GM12875 (cell line): ENCODE measurements around the gene HOXC13.

Source experiments
- H3K4me3 ChIP-seq: one replicate; pipeline ENCODE4 v1.5.1; 2011; ENCODE audit warnings: low read depth, low read length, control low read depth
- TF ChIP-seq, protein P1 (sequence below): IDR thresholded peaks from 2 replicates; pipeline ENCODE4 v1.5.1; 2011; ENCODE audit warnings: low read depth, mild to moderate bottlenecking, control low read depth, inconsistent platforms, low read length, moderate library complexity, borderline replicate concordance; ENCODE audit not compliant: insufficient read depth

The HOXC13 gene

DNA sequence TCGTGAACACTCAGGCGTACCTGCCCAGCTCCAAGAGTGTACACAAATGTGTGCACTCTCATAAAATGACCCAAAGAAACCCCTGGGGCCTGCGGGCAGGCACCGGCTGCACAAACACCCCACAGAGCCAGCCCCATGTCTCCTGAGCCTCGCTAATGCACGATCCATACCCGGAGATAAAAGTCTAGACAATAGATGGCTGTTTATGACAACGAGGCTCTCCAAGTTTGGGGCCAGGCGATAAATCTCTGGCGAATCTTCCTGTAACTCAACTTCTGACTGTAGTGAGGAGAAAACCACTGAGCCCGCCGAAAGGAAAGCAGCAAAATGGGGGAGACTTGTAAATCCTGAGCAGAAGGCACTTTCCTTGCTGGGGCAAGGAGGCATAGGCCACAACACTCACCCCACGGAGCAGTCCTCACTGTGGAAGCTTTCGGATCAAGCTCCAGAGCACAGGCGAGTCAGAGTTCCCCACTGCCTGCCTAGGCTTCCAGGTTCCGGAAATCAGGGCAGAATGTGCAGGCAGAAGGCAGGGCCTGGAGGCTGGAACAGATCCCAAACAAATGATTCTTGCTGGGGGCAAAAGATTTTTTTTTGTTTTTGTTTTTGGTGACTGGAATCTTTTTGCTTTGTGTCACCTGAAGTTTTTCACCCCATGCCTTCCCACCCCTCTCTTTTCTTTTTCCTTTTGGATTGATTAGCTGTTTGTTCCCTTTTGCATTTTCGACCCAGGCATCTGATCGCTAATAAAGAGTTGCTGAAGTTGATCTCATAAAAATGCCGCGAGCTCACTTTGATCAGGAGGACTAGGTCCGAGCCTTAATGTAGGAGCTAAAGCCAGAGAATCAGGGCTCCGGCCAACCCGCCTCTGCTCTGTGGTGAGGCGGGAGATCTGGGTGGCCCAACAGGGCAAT lies 29.8 kb downstream of the HOXC13 start:
- TF ChIP-seq, protein P1, sequence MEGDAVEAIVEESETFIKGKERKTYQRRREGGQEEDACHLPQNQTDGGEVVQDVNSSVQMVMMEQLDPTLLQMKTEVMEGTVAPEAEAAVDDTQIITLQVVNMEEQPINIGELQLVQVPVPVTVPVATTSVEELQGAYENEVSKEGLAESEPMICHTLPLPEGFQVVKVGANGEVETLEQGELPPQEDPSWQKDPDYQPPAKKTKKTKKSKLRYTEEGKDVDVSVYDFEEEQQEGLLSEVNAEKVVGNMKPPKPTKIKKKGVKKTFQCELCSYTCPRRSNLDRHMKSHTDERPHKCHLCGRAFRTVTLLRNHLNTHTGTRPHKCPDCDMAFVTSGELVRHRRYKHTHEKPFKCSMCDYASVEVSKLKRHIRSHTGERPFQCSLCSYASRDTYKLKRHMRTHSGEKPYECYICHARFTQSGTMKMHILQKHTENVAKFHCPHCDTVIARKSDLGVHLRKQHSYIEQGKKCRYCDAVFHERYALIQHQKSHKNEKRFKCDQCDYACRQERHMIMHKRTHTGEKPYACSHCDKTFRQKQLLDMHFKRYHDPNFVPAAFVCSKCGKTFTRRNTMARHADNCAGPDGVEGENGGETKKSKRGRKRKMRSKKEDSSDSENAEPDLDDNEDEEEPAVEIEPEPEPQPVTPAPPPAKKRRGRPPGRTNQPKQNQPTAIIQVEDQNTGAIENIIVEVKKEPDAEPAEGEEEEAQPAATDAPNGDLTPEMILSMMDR = no peak
- no peak overlapping the region for H3K4me3 ChIP-seq

- TF ChIP-seq, protein P1 = no peak
- H3K4me3 ChIP-seq = no peak overlapping the region
These were observed 31.1 kb downstream of the HOXC13 start for GRCh38 chr12:53969588-53970259.

DNA sequence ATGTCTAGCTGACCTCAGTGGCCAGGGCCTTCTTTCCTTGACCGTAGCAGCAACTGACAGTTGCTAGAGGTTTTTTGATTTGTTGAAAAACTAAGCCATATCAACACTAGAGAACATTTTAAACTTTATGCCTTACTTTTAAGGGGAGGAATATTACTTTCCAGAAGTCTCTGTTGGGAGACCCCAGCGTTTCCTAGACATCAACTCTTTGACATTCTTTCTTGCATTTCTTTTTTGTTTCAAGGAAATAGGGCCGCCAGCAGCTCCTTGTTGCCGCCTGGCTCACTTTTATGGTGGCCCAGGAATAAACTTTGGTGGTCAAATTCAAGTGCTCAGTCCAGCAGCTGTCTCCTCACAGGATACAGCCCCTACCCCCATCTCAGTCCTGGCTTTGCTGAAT lies 31.8 kb downstream of the HOXC13 start:
- no peak overlapping the region for H3K4me3 ChIP-seq
- TF ChIP-seq, protein P1 = no peak

GRCh38 chr12:53971129-53971528 lies 32.5 kb downstream of the HOXC13 start:
- H3K4me3 ChIP-seq = no peak overlapping the region

DNA sequence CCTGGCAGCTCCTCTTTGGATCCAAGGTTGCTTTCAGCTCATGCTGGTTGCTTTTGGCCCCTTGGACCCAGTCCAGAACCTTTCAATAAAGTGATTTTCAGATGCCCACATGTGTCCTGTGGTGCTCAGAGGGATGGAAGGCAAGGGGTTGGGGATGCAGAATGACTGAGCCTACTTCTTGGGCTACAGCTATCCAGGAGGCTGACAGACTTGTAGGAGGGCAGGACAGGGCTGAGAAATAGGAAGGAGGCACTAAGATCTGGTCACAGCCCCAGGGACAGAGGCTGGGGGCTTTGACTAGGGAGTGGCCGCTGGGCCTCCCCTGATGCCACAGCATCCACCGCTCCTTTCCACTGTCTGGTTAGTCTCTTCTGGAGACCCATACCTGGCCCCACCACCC lies 33.1 kb downstream of the HOXC13 start:
- TF ChIP-seq, protein P1 = no peak
- no peak overlapping the region for H3K4me3 ChIP-seq

More at GRCh38 chr12:53971129-53971528, 32.5 kb downstream of the HOXC13 start:
- TF ChIP-seq, protein P1 = no peak

DNA sequence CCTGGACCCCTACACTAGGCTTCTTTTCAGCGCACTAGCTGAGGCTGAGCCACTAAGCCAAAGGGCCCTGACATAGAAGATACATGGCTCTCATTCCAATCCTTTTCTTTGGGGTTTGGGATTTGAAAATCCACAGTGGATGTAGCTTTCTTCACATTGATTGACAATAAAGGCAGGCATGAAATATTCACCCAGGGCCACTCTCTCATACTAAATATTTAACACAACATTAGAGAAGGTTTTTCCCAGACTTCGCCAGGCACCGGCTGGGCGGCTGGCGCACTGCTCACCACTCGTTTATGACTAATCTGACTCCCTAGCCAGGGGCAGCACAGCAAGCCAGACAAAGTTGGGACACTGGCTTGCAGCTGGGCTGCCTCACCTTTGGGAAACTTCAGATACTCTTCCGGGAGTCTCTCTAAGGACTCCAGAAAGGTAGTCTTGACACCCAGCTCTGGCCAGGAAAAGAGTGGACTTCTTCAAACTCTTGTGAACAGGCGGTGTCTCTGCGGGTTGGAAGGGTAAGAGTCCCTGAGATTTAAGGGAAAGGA lies 33.6 kb downstream of the HOXC13 start:
- H3K4me3 ChIP-seq = no peak overlapping the region
- TF ChIP-seq, protein P1 = no peak
